ENCODE data around the gene ZFP42. TPM values are rescaled to one million over a fixed set of nuclear protein-coding genes. Genes with fewer than 3 reads are reported as not detected.

Gene ZFP42
- total RNA-seq, 1 experiment from 2014 or later = 0.12 TPM

DNA sequence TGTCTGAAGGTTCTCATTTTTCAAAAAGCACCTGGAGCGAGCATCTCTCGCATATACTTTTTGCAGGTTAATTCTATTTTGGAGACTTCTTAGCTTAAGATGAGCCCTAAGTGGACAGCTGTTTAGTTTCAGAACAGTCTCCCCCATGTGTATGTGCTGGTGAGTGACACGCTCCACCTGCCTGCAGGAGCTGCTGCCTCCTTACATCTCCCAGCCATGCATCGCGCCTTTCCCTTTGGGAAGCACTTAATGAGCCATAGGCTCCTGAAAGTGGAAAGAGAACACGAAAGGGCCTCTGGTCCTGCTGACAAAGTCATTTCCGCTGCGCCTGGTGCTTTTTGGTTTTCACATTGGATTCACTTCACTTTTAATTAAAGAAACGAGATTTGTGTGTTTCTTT, 57.7 kb downstream of the ZFP42 start:
- Histone ChIP-seq H3K4me3 (replicated peaks in 1 of 2; ENCODE audit: low read depth in 1 of 2, low read length in 2 of 2) (no peak overlapping the region), H3K4me2 (ENCODE audit: low read length) (no peak overlapping the region), H3K36me3 (ENCODE audit: control insufficient read depth in 1 of 2, insufficient read depth in 2 of 2, low read length in 2 of 2) (no peaks in the 10 kb centered on the region), H4K20me1 (ENCODE audit: insufficient read depth) (no peaks in the 10 kb centered on the region), H3K9me3 (ENCODE audit: control insufficient read depth in 1 of 2, insufficient read depth in 1 of 2, low read depth in 1 of 2, low read length in 2 of 2) (no peaks in the 10 kb centered on the region), H3K27ac (ENCODE audit: low read depth, low read length) (no peak overlapping the region), H3K79me2 (ENCODE audit: insufficient read depth, low read length) (no peaks in the 10 kb centered on the region), H3K4me1 (ENCODE audit: control insufficient read depth in 1 of 2, insufficient read depth in 2 of 2, low read length in 2 of 2) (no peaks in the 10 kb centered on the region), H2AFZ (ENCODE audit: low read depth, low read length, poor library complexity, severe bottlenecking) (no peak overlapping the region), H3K27me3 (ENCODE audit: insufficient read depth, low read length) (no peaks in the 10 kb centered on the region), H3K9ac (ENCODE audit: low read length) (no peak overlapping the region), H3K9me2 (ENCODE audit: insufficient read depth) (no peaks in the 10 kb centered on the region)
- TF ChIP-seq ZFX (IDR thresholded peaks at IDR 0.05) (no peak), POLR2A (IDR thresholded peaks at IDR 0.05; ENCODE audit: borderline replicate concordance, extremely low read depth, insufficient read depth, insufficient read length) (no peak), SRF (IDR thresholded peaks at IDR 0.05; ENCODE audit: low read depth) (no peak), SP1 (IDR thresholded peaks at IDR 0.05; ENCODE audit: low read depth) (no peak), JUND (IDR thresholded peaks at IDR 0.05) (no peak), POLR2AphosphoS5 (IDR thresholded peaks at IDR 0.05; ENCODE audit: low read depth, low read length) (no peak), EGR1 (IDR thresholded peaks at IDR 0.05; ENCODE audit: low read depth) (no peak), YY1 (IDR thresholded peaks at IDR 0.05; ENCODE audit: extremely low read depth, insufficient replicate concordance, low read depth, low read length) (no peak), EZH2phosphoT487 (IDR thresholded peaks at IDR 0.05; ENCODE audit: borderline replicate concordance) (no peak), CBX3 (IDR thresholded peaks at IDR 0.05; ENCODE audit: low read depth) (no peak), CEBPB (IDR thresholded peaks at IDR 0.05; ENCODE audit: low read depth) (no peak), ELF1 (IDR thresholded peaks at IDR 0.05; ENCODE audit: borderline replicate concordance, low read depth) (no peak)
- TF ChIP-seq, protein P1, sequence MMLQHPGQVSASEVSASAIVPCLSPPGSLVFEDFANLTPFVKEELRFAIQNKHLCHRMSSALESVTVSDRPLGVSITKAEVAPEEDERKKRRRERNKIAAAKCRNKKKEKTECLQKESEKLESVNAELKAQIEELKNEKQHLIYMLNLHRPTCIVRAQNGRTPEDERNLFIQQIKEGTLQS (IDR thresholded peaks at IDR 0.05) = no peak
- TF ChIP-seq, protein P2, sequence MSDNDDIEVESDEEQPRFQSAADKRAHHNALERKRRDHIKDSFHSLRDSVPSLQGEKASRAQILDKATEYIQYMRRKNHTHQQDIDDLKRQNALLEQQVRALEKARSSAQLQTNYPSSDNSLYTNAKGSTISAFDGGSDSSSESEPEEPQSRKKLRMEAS (IDR thresholded peaks at IDR 0.05) = no peak
- TF ChIP-seq, protein P3, sequence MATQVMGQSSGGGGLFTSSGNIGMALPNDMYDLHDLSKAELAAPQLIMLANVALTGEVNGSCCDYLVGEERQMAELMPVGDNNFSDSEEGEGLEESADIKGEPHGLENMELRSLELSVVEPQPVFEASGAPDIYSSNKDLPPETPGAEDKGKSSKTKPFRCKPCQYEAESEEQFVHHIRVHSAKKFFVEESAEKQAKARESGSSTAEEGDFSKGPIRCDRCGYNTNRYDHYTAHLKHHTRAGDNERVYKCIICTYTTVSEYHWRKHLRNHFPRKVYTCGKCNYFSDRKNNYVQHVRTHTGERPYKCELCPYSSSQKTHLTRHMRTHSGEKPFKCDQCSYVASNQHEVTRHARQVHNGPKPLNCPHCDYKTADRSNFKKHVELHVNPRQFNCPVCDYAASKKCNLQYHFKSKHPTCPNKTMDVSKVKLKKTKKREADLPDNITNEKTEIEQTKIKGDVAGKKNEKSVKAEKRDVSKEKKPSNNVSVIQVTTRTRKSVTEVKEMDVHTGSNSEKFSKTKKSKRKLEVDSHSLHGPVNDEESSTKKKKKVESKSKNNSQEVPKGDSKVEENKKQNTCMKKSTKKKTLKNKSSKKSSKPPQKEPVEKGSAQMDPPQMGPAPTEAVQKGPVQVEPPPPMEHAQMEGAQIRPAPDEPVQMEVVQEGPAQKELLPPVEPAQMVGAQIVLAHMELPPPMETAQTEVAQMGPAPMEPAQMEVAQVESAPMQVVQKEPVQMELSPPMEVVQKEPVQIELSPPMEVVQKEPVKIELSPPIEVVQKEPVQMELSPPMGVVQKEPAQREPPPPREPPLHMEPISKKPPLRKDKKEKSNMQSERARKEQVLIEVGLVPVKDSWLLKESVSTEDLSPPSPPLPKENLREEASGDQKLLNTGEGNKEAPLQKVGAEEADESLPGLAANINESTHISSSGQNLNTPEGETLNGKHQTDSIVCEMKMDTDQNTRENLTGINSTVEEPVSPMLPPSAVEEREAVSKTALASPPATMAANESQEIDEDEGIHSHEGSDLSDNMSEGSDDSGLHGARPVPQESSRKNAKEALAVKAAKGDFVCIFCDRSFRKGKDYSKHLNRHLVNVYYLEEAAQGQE (IDR thresholded peaks at IDR 0.05; ENCODE audit: low read depth) = no peak
- TF ChIP-seq, protein P4, sequence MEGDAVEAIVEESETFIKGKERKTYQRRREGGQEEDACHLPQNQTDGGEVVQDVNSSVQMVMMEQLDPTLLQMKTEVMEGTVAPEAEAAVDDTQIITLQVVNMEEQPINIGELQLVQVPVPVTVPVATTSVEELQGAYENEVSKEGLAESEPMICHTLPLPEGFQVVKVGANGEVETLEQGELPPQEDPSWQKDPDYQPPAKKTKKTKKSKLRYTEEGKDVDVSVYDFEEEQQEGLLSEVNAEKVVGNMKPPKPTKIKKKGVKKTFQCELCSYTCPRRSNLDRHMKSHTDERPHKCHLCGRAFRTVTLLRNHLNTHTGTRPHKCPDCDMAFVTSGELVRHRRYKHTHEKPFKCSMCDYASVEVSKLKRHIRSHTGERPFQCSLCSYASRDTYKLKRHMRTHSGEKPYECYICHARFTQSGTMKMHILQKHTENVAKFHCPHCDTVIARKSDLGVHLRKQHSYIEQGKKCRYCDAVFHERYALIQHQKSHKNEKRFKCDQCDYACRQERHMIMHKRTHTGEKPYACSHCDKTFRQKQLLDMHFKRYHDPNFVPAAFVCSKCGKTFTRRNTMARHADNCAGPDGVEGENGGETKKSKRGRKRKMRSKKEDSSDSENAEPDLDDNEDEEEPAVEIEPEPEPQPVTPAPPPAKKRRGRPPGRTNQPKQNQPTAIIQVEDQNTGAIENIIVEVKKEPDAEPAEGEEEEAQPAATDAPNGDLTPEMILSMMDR (IDR thresholded peaks at IDR 0.05 in 2 of 3, conservative IDR thresholded peaks at IDR 0.05 in 1 of 3; ENCODE audit: borderline replicate concordance in 1 of 3, insufficient read depth in 1 of 3, low read depth in 2 of 3, low read length in 2 of 3) = no peak
- intact Hi-C loops (cut with micrococcal nuclease) = no loop called here
- BruUV-seq (replicated peaks) = no TSS peak
- ATAC-seq = peak; percentile 57; the same call in 1 of the 2 replicates
- DNase-seq (ENCODE audit: low read depth, low spot score) = no peak
- ChIA-PET POLR2A (no interaction called here), RAD21 (ENCODE audit: low non-redundant PET in 1 of 2, low total read pairs in 2 of 2, uncharacterized antibody in 2 of 2, unreplicated experiment in 2 of 2) (no interaction called here), CTCF (no interaction called here)
